NCI-H1417 (cell line): ENCODE data around the gene NACC2.

ENCODE experiments used
- DNase-seq, 3 experiments: peaks; one replicate each; lab custom pipeline; 2025; lab: John Stamatoyannopoulos, UW

NACC2 gene

GRCh38 chr9:136057236-136058081 lies 37.6 kb downstream of the NACC2 start:
- DNase-seq: no peak

- DNase-seq: no peak
Observed at GRCh38 chr9:136056546-136057235, 38.4 kb downstream of the NACC2 start.

- no peak for DNase-seq
Observed at GRCh38 chr9:136055715-136056545, 39.2 kb downstream of the NACC2 start.

GRCh38 chr9:136054798-136055714 lies 40.0 kb downstream of the NACC2 start:
- no peak for DNase-seq

- DNase-seq: no peak
Observed at GRCh38 chr9:136054146-136054545, 40.9 kb downstream of the NACC2 start.

- DNase-seq: no peak
Observed at GRCh38 chr9:136053757-136054142, 41.3 kb downstream of the NACC2 start.

- peak in 2 of 3 experiments; percentile 1 to 10 for DNase-seq
Observed at GRCh38 chr9:136052991-136053756, 41.9 kb downstream of the NACC2 start.

- DNase-seq: peak in 1 of 3 experiments; percentile 53
Observed at GRCh38 chr9:136052472-136052880, 42.6 kb downstream of the NACC2 start.

- DNase-seq: peak; percentile 75 to 91 (median 84)
Observed at GRCh38 chr9:136051837-136052471, 43.1 kb downstream of the NACC2 start.

- peak in 2 of 3 experiments; percentile 64 to 68 for DNase-seq
Observed at GRCh38 chr9:136051453-136051836, 43.6 kb downstream of the NACC2 start.

- peak in 2 of 3 experiments; percentile 56 to 64 for DNase-seq
Observed at GRCh38 chr9:136050701-136051452, 44.2 kb downstream of the NACC2 start.

- no peak for DNase-seq
Observed at GRCh38 chr9:136050266-136050700, 44.8 kb downstream of the NACC2 start.

- DNase-seq: no peak
Observed at GRCh38 chr9:136049491-136050265, 45.4 kb downstream of the NACC2 start.

- no peak for DNase-seq
Observed at GRCh38 chr9:136048560-136049411, 46.3 kb downstream of the NACC2 start.

- no peak for DNase-seq
Observed at GRCh38 chr9:136047775-136048559, 47.1 kb downstream of the NACC2 start.

- no peak for DNase-seq
Observed at GRCh38 chr9:136047076-136047774, 47.9 kb downstream of the NACC2 start.
